H54 (cell line): ENCODE measurements around the gene ZNF197.
"Not testable (repeated sequence)": the region's sequence is repeated elsewhere in the genome, so short reads cannot be mapped to it uniquely, and the experiment has no call there.

ENCODE experiments used
- DNase-seq: peaks from one replicate; pipeline ENCODE4 v3.0.0; 2011; ENCODE audit warnings: low spot score, mixed read lengths; ENCODE audit not compliant: insufficient read length
- FAIRE-seq: peaks from 3 replicates; lab custom pipeline; 2011; peaks lifted over from hg19 to GRCh38; lab: Jason Lieb, UNC
- POLR2A ChIP-seq: IDR thresholded peaks from 2 replicates; pipeline ENCODE4 v1.6.1; 2011; ENCODE audit warnings: low read depth, mild to moderate bottlenecking, low read length

ZNF197 gene

DNA sequence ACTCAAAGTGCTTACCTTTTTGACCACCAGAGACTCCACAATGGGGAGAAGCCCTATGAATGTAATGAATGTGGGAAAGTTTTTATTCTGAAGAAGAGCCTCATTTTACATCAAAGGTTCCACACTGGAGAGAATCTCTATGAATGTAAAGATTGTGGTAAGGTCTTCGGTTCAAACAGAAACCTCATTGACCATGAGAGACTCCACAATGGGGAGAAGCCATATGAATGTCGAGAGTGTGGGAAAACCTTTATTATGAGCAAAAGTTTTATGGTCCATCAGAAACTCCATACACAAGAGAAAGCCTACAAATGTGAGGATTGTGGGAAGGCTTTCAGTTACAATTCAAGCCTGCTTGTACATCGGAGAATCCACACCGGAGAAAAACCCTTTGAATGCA, 18.2 kb downstream of the ZNF197 start:
- DNase-seq (no peak), FAIRE-seq (peak; percentile 27)
- TF ChIP-seq POLR2A, result no peak

DNA sequence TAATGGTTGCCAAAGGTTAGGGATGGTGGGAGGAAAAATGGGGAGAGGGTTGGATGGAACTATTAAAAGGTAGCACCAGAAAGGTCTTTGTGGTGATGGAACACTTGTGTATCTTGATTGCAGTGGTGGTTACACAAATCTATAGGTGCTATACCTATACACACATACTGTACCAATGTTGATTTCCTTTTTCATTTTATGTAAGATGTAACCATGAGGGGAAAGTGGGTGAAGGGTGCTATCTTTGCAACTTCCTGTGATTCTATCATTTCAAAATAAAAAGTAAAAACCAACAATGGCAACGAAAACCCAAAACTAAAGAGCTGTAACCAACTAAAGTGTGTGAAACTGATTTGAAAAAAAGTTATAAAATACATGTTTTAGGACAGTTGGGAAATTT, 22.9 kb downstream of the ZNF197 start:
- FAIRE-seq, result no peak
- no peak for TF ChIP-seq POLR2A

DNA sequence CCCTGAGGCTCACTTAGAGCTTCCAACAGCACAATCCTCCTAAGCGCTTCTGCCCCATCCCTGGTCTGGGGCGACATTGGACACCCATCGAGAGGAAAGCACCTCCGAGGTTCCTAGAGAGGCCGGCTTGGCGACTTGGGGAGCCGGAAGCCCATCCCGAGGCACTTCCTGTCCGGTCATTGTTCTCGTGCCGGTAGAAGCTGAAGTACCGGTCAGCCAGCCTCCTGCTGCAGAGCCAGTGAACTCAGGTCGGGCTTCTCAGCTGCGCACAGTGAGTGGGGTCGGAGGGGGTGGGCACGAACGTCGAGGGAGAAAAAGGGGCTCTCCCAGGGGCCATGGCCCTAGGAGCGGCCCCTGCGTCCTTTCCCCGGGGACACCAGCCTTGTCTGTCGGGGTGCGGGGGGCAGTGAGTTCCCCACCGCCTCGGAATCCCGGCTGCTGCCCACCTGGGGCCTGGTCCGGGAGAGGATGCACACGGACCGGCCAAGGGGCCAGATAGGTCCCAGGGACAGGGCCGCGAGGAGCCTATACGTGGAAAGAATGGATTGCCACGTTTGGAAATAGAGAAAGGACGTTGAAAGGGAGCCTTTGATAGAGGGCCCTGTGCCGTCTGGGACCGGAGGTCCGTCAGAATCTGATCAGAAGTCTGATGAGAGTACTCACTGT, 23.9 kb downstream of the ZNF197 start, which contains the start of gene ZNF35:
TSS of gene ZNF35 (plus strand) at position 169 of the 666 bp plus-strand sequence. CDS start 2,336 bp downstream, outside the sequence.
- DNase-seq (peak; percentile 71), FAIRE-seq (peak; percentile 99)
- peak; percentile 60 for TF ChIP-seq POLR2A

More for the DNA sequence above, 22.9 kb downstream of the ZNF197 start:
- no peak for DNase-seq

DNA sequence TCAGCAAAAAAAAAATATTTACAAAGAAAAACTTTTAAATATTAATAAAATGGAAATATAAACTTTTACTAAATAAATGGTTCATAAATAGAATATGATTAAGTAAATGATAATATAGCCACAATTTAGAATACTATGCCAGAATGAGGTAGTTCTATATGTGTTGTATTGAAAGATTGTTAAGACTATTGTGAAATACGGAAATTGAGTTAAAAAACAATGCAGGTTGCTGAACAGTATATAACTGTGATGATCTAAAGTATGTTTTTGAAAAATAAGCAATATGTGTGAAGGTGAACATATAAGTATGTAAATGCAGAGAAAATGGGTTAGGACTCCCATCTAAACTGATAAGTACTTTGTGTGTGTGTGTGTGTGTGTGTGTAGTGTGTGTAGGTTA, 24.9 kb downstream of the ZNF197 start:
- no peak for DNase-seq
- FAIRE-seq, result no peak
- no peak for TF ChIP-seq POLR2A

DNA sequence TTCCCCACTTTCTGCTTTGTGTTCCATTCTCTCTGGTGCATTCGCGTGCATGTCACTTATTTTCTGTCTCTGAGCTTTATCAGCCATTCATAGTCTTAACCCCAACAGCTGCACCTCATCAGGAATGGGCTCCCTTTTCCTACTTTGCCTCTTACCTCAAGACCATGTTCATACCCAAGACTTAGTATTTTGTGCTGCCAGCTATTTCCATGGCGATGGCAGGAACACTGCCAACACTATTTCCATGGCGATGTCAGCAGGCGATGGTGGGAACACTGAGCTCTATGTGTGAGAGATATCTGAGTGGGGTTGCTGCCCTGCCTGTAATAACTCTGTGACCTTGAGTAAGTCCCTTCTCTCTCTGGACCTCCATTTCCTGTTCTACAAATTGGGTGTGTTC, 29.2 kb downstream of the ZNF197 start:
- FAIRE-seq, result no peak
- no peak for DNase-seq
- no peak for TF ChIP-seq POLR2A

DNA sequence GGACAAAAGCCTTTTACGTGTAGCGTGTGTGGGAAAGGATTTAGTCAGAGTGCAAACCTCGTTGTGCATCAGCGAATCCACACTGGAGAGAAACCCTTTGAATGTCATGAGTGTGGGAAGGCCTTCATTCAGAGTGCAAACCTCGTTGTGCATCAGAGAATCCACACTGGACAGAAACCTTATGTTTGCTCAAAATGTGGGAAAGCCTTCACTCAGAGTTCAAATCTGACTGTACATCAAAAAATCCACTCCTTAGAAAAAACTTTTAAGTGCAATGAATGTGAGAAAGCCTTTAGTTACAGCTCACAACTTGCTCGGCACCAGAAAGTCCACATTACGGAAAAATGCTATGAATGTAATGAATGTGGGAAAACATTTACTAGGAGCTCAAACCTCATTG, 34.2 kb downstream of the ZNF197 start:
- DNase-seq (no peak), FAIRE-seq (no peak)
- no peak for TF ChIP-seq POLR2A

DNA sequence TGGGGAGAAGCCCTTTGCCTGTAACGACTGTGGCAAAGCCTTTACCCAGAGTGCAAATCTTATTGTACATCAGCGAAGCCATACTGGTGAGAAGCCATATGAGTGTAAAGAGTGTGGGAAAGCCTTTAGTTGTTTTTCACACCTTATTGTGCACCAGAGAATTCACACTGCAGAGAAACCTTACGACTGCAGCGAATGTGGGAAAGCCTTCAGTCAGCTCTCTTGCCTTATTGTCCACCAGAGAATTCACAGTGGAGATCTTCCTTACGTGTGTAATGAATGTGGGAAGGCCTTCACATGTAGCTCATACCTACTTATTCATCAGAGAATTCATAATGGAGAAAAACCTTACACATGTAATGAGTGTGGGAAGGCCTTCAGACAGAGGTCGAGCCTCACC, 34.6 kb downstream of the ZNF197 start:
- DNase-seq (no peak), FAIRE-seq (no peak)
- TF ChIP-seq POLR2A, result no peak

DNA sequence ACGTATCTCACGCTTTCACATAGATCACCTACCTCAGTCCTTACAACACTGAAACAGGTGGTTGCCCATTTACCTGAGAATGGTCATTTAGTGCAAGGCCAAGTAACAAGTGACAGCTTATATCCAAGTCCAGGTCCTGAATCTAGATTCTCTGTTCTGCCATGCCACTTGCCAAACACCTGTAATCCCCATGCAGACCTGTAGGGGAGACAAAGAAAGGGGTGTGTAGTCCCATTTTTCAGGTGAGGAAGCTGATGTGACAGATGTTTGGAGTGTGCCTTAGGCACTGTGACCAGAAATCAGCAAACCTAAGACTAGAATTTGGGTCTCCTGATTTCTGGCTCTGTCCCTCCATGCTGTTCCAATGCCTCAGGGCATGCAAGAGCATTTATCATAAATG, 36.4 kb downstream of the ZNF197 start:
- FAIRE-seq, result no peak
- TF ChIP-seq POLR2A, result no peak
- no peak for DNase-seq

DNA sequence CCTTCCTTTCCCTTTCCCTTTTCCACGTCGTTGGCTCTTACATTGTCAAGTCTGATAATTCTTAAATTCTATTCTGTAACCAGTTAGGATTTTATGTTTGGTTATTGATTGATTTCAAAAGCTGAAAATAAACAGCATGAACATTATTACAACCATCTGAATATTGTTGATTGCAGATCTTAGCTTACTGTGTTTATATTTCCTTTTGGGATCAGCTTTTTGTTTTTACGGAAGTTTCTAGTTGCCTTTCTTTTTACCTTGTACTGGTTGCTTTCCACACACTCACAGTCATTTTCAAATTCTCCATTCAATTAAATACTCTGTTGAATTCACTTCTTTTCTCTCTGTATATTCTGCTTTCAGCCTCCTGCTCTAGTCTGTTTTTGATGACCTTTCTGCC, 40.3 kb downstream of the ZNF197 start:
- FAIRE-seq, result no peak

DNA sequence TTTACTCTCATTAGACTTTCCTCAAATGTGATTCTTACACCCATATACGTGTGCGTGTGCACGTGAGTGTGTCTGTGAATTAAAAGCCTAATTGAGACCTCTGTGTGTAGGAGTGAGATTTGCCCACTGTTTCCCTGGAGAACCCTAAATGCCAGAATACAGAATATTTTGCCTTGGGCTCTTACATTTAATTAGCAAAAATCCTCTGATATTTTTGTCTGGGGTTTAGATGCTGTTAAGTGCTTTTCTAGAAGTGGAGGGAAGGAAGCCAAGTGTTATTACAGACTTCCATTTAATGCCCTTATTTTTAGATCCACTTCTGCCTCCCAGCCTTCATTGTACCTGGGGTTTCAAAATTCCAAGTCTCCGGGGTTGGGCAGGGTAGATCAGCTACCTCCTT, 41.5 kb downstream of the ZNF197 start:
- DNase-seq (no peak), FAIRE-seq (no peak)
- TF ChIP-seq POLR2A, result no peak

More for the DNA sequence above, 40.3 kb downstream of the ZNF197 start:
- no peak for TF ChIP-seq POLR2A
- no peak for DNase-seq

DNA sequence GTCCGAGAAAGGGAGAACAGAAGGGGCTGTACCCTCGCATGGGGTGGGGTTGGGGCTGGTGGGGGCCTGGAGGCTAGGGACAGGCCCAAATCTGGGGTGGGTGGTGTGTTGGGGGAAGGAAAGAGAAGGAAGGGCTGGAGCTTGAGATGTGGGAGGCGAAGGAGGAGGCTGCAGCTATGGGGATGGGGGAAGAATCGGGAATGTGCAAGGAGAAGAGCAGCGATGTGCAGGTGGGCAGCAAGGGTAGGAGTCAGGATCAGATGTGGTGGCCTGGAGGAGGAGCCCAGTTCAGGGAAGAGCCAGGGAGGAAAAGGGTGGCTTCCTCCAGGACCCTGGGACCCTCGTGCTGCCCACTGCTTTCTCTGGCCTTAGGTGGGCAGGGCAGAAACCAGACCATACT, 44.9 kb downstream of the ZNF197 start:
- DNase-seq (no peak), FAIRE-seq (no peak)
- no peak for TF ChIP-seq POLR2A

DNA sequence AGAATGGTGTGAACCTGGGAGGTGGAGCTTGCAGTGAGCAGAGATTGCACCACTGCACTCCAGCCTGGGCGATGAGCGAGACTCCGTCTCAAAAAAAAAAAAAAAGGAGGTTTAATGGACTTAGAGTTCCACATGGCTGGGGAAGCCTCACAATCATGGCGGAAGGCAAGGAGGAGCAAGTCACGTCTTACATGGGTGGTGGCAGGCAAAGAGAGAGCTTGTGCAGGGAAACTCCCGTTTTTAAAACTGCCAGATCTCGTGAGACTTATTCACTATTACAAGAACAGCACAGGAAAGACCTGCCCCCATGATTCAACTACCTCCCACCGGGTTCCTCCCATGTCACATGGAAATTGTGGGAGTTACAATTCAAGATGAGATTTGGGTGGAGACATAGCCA, 48.6 kb downstream of the ZNF197 start:
- FAIRE-seq, DNase-seq: not testable (repeated sequence)

DNA sequence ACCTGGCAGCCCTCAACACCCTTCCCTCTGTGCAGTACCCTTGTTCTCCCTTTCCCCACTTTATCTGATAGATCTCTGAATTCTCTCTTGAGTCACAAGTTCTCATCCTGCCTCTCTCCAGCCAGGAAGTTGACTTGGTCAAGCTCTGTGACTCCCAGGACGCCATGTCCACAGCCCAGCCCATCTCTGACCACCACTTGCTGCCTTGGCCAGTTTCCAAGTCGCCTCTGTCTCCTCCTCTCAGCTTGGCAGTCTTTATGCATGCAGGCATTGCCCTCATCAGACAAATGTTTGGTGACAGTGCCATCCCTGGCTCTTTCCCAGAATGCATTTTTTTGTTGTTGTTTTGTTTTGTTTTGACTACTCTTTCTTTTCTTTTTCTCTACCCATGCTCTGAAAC, 49.4 kb downstream of the ZNF197 start:
- no peak for DNase-seq
- no peak for FAIRE-seq
- no peak for TF ChIP-seq POLR2A

DNA sequence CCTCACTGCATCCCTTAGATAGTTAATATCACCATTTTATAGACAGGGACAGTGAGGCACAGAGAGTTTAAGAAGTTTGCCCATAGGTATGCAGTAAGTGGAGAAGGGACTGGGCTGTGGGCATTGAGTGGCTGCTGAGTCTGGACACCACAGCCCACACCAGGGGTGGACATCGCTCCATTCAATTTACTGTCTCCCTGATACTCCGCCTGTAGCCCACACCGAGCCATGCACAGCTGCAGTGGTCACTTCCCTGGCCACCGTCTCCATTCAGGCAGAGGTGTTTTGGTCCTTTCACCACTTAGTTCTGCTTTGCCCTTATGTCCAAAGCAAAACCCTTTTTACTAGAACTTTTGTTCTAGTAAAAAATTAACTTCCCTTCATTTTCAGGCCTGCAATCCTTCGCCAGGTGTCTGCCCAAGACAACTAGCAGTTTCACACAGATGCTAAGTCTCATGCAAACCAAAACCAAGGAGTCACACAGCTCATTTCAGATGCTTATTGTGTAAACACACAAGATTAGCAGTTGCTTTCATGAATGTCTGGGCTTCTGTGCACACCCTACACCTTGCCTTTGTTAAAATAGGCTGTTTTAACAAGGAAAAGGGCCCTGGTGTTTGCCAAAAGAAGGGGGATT, 53.8 kb downstream of the ZNF197 start:
- FAIRE-seq (no peak), DNase-seq (no peak)
- no peak for TF ChIP-seq POLR2A

DNA sequence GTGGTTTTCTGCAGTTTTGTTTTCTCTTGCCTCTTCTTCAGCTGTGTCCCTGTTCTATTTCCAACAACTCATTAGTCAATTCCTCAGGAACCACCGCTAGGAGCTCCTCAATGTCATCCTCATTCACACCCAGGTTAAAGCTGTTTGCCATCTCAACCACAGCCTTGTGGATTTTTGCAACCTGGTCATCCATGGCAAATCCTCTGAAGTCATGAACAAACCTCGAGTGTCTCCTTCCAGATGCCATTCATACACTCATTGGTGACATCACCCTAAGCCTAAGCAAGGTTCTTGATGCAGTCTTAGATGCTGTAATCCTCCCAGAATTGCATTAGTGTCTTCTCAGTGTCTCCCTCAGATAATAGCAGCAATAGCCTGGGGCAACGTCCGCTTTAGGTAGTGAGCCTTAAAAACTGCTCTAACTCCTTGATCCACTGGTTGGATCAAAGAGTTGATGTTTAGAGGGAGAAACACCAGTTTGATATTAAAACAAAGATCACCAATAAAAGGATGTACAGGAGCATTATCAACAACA, 56.2 kb downstream of the ZNF197 start:
- no peak for DNase-seq
- no peak for TF ChIP-seq POLR2A
- FAIRE-seq, result no peak
